ENCODE measurements around the gene SLIT3.

Gene SLIT3

GRCh38 chr5:168843277-168844015 is 457.5 kb downstream of the SLIT3 start:
- no peak for TF ChIP-seq CTCF (IDR thresholded peaks at IDR 0.05; ENCODE audit: insufficient read depth, low read length, poor library complexity, severe bottlenecking)
- Histone ChIP-seq H3K27me3 (replicated peaks; ENCODE audit: control insufficient read depth, insufficient read depth, low read length) (peaks cover 5% of the 10 kb centered on the region; the same call in 1 of the 2 replicates), H3K4me3 (replicated peaks; ENCODE audit: low read depth, low read length) (no peak overlapping the region), H3K36me3 (ENCODE audit: control insufficient read depth, insufficient read depth, low read length) (no peaks in the 10 kb centered on the region)
- DNase-seq (ENCODE audit: extremely low read depth, insufficient read length): no peak

DNA sequence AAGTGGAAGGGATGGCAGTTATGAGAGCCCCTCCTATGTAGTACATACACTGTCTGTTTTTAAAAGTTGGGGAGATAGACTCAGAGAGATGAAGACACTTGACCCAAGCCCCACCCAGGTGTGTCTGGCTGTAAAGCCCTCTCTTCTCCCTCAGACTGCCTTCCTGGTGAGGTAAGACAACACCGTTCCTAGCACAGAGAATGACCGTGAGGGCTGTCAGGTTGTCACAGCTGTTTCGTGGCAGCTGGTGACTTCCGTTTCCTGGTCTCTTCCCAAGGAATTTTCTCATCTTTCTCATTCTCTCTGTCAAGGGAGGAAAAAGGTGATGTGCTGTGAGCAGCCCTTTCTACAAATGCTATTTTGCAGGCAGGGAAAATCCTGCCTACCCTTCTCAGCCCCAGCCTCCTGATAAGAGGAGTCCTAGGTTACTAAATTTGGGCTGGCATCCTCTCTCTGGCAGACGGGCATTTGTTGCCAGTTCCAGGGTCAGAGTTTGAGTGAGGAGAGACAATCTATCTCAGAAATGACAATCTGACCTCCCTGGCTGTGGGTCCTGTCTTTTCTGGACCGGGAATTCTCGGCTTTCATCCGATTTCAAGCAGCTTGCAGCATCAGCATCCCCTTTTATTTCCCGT is 458.3 kb downstream of the SLIT3 start:
- no peak for DNase-seq (ENCODE audit: extremely low read depth, insufficient read length)
- TF ChIP-seq CTCF (IDR thresholded peaks at IDR 0.05; ENCODE audit: insufficient read depth, low read length, poor library complexity, severe bottlenecking): no peak
- H3K36me3 ChIP-seq (ENCODE audit: control insufficient read depth, insufficient read depth, low read length): no peaks in the 10 kb centered on the region
- no peak overlapping the region for H3K4me3 ChIP-seq (replicated peaks; ENCODE audit: low read depth, low read length)
- peaks cover 5% of the 10 kb centered on the region; the same call in 1 of the 2 replicates for H3K27me3 ChIP-seq (replicated peaks; ENCODE audit: control insufficient read depth, insufficient read depth, low read length)

DNA sequence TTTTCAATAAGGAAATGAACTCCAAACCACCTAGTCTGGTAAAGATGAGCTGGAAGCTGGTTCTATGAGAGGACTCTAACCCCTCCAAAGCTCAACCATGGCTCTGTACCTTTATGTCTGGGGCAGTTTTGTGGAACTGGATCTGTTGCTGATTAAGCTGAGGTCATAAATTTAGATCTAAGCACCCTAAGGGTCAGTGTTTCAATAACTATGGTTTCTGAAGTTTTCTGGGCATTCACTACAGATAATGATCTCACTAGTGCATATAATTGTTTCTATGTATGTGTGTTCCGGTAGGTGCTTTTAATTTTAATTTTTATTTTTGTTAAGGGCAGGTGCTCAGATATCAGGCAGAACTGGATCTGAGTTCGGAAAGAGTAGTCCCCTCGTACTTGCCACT is 463.1 kb downstream of the SLIT3 start:
- no peak for DNase-seq (ENCODE audit: extremely low read depth, insufficient read length)
- Histone ChIP-seq H3K27me3 (replicated peaks; ENCODE audit: control insufficient read depth, insufficient read depth, low read length) (no peaks in the 10 kb centered on the region), H3K36me3 (ENCODE audit: control insufficient read depth, insufficient read depth, low read length) (no peaks in the 10 kb centered on the region), H3K4me3 (replicated peaks; ENCODE audit: low read depth, low read length) (no peak overlapping the region)
- TF ChIP-seq CTCF (IDR thresholded peaks at IDR 0.05; ENCODE audit: insufficient read depth, low read length, poor library complexity, severe bottlenecking): no peak

- no peak for TF ChIP-seq CTCF (IDR thresholded peaks at IDR 0.05; ENCODE audit: insufficient read depth, low read length, poor library complexity, severe bottlenecking)
- no peaks in the 10 kb centered on the region for H3K27me3 ChIP-seq (replicated peaks; ENCODE audit: control insufficient read depth, insufficient read depth, low read length)
- no peak overlapping the region for H3K4me3 ChIP-seq (replicated peaks; ENCODE audit: low read depth, low read length)
- H3K36me3 ChIP-seq (ENCODE audit: control insufficient read depth, insufficient read depth, low read length): no peaks in the 10 kb centered on the region
- no peak for DNase-seq (ENCODE audit: extremely low read depth, insufficient read length)
Observed at GRCh38 chr5:168836603-168837231, 464.2 kb downstream of the SLIT3 start.

DNA sequence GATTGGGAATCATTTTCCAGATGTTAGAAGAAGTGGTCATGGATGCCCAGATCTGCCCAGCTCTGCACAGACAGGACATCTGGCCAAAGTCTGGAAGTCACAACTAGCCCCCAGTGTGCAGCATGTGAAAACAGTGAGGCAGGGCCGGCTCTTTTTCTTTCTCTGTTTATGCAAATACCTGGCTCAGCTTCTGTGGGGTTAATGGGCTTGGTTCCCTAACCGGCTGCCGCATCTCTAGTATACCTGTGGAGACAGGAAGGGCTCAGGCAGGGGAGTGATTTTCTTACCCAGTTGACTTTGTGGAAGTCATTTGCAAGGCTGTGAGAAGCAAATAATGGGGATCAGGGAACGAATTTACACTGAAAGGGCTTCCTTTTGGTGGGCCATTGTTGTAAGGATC is 467.0 kb downstream of the SLIT3 start:
- no peaks in the 10 kb centered on the region for H3K27me3 ChIP-seq (replicated peaks; ENCODE audit: control insufficient read depth, insufficient read depth, low read length)
- no peaks in the 10 kb centered on the region for H3K36me3 ChIP-seq (ENCODE audit: control insufficient read depth, insufficient read depth, low read length)
- no peak for DNase-seq (ENCODE audit: extremely low read depth, insufficient read length)
- H3K4me3 ChIP-seq (replicated peaks; ENCODE audit: low read depth, low read length): no peak overlapping the region
- no peak for TF ChIP-seq CTCF (IDR thresholded peaks at IDR 0.05; ENCODE audit: insufficient read depth, low read length, poor library complexity, severe bottlenecking)

All from GM06990 (cell line).